ENCODE data around the gene DMXL1.
"Not testable (repeated sequence)": the region's sequence is repeated elsewhere in the genome, so short reads cannot be mapped to it uniquely, and the experiment has no call there.

DNA sequence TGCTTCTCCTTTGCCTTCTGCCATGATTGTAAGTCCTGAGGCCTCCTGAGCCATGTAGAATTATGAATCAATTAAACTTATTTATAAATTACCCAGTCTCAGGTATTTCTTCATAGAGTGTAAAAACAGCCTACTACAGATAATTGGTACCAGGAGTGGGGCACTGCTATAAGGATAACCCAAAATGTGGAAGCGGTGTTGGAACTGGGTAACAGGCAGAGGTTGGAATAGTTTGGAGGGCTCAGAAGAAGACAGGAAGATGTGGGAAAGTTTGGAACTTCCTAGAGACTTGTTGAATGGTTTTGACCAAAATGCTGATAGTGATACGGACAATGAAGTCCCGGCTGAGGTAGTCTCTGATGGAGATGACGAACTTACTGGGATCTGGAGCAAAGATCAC lies 64.9 kb downstream of the DMXL1 start:
- TF ChIP-seq, protein P1, sequence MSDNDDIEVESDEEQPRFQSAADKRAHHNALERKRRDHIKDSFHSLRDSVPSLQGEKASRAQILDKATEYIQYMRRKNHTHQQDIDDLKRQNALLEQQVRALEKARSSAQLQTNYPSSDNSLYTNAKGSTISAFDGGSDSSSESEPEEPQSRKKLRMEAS (IDR thresholded peaks at IDR 0.05) = not testable (repeated sequence)
- TF ChIP-seq, protein P2, sequence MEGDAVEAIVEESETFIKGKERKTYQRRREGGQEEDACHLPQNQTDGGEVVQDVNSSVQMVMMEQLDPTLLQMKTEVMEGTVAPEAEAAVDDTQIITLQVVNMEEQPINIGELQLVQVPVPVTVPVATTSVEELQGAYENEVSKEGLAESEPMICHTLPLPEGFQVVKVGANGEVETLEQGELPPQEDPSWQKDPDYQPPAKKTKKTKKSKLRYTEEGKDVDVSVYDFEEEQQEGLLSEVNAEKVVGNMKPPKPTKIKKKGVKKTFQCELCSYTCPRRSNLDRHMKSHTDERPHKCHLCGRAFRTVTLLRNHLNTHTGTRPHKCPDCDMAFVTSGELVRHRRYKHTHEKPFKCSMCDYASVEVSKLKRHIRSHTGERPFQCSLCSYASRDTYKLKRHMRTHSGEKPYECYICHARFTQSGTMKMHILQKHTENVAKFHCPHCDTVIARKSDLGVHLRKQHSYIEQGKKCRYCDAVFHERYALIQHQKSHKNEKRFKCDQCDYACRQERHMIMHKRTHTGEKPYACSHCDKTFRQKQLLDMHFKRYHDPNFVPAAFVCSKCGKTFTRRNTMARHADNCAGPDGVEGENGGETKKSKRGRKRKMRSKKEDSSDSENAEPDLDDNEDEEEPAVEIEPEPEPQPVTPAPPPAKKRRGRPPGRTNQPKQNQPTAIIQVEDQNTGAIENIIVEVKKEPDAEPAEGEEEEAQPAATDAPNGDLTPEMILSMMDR (IDR thresholded peaks at IDR 0.05; ENCODE audit: low read depth, low read length, missing input control) = not testable (repeated sequence)
- TF ChIP-seq RAD21 (IDR thresholded peaks at IDR 0.05); SP1 (IDR thresholded peaks at IDR 0.05); GABPA (IDR thresholded peaks at IDR 0.05 in 1 of 2, conservative IDR thresholded peaks at IDR 0.05 in 1 of 2): not testable (repeated sequence)
- TF ChIP-seq, protein P3, sequence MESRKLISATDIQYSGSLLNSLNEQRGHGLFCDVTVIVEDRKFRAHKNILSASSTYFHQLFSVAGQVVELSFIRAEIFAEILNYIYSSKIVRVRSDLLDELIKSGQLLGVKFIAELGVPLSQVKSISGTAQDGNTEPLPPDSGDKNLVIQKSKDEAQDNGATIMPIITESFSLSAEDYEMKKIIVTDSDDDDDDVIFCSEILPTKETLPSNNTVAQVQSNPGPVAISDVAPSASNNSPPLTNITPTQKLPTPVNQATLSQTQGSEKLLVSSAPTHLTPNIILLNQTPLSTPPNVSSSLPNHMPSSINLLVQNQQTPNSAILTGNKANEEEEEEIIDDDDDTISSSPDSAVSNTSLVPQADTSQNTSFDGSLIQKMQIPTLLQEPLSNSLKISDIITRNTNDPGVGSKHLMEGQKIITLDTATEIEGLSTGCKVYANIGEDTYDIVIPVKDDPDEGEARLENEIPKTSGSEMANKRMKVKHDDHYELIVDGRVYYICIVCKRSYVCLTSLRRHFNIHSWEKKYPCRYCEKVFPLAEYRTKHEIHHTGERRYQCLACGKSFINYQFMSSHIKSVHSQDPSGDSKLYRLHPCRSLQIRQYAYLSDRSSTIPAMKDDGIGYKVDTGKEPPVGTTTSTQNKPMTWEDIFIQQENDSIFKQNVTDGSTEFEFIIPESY (IDR thresholded peaks at IDR 0.05) = not testable (repeated sequence)

Measured in liver (tissue), 3 donors.